NCI-H510A treated with DMSO at 0.1 percent for 48 hours (cell line): ENCODE measurements around the gene ALG3.

Source experiments
- DNase-seq: peaks from one replicate; lab custom pipeline; 2025; lab: John Stamatoyannopoulos, UW

The ALG3 gene

GRCh38 chr3:184235381-184236032 lies 13.3 kb downstream of the ALG3 start:
- DNase-seq, result no peak

- no peak for DNase-seq
These were observed 13.9 kb downstream of the ALG3 start for GRCh38 chr3:184234671-184235380.

GRCh38 chr3:184234224-184234623 lies 14.5 kb downstream of the ALG3 start:
- DNase-seq, result no peak

GRCh38 chr3:184233127-184233843 lies 15.5 kb downstream of the ALG3 start:
- no peak for DNase-seq

GRCh38 chr3:184231671-184232070 lies 17.1 kb downstream of the ALG3 start:
- DNase-seq, result no peak

GRCh38 chr3:184230603-184231528 lies 17.9 kb downstream of the ALG3 start:
- DNase-seq, result peak; percentile 66

GRCh38 chr3:184230081-184230602 lies 18.6 kb downstream of the ALG3 start:
- no peak for DNase-seq

- DNase-seq, result peak; percentile 74
These were observed 19.2 kb downstream of the ALG3 start, which contains the start of gene VWA5B2 for GRCh38 chr3:184229394-184230080. TSS of gene VWA5B2 (plus strand) at chr3:184229585. CDS start at chr3:184230529, 944 bp downstream.

- no peak for DNase-seq
These were observed 20.2 kb downstream of the ALG3 start for GRCh38 chr3:184228376-184229137.

- peak; percentile 14 for DNase-seq
These were observed 21.3 kb downstream of the ALG3 start for GRCh38 chr3:184227481-184227935.

GRCh38 chr3:184223946-184224345 lies 24.8 kb downstream of the ALG3 start:
- no peak for DNase-seq

- DNase-seq, result no peak
These were observed 26.2 kb downstream of the ALG3 start for GRCh38 chr3:184222521-184222920.

GRCh38 chr3:184218814-184219213 lies 29.9 kb downstream of the ALG3 start:
- DNase-seq, result no peak

GRCh38 chr3:184211718-184212117 lies 37.0 kb downstream of the ALG3 start:
- no peak for DNase-seq

- no peak for DNase-seq
These were observed 37.5 kb downstream of the ALG3 start for GRCh38 chr3:184211297-184211696.

- DNase-seq, result no peak
These were observed 39.4 kb downstream of the ALG3 start for GRCh38 chr3:184209146-184209923.

- DNase-seq, result no peak
These were observed 45.2 kb downstream of the ALG3 start for GRCh38 chr3:184203526-184203925.

GRCh38 chr3:184200825-184201224 lies 47.9 kb downstream of the ALG3 start:
- DNase-seq, result no peak

GRCh38 chr3:184198509-184198908 lies 50.3 kb downstream of the ALG3 start:
- no peak for DNase-seq
